Measurements from ENCODE around the gene LYPLA2. TPM values are rescaled to one million over a fixed set of nuclear protein-coding genes. Genes with fewer than 3 reads are reported as not detected.
"Not testable (repeated sequence)": the region's sequence is repeated elsewhere in the genome, so short reads cannot be mapped to it uniquely, and the experiment has no call there.

The LYPLA2 gene
- total RNA-seq, 1 experiment from 2014 or later = 68.0 TPM

DNA sequence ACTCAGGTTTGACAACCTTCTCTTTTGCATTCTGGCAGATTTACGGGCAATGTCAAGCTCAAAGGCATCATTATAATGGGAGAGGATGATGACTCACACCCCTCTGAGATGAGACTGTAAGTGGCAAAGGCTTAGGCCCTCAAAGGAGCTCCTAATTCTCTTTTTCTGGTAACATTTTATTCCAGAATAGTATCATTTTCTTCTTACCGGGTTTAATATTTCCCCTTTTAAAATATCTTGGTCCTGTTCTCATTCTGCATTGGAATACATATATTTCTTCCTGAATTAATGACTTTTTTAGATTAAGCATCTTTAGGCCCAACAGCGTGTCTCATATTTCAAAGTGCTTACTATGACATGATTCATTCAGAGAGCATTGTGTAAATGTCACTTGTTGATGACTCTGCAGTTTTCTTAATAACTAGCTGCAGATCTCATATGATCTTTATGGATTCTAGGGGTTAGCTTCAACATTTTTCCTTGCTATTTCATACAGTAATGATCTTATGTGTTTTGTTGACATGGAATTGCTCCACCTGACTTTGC, 11.0 kb upstream of the LYPLA2 start:
- DNase-seq (ENCODE audit: low spot score) = peak; percentile 40

DNA sequence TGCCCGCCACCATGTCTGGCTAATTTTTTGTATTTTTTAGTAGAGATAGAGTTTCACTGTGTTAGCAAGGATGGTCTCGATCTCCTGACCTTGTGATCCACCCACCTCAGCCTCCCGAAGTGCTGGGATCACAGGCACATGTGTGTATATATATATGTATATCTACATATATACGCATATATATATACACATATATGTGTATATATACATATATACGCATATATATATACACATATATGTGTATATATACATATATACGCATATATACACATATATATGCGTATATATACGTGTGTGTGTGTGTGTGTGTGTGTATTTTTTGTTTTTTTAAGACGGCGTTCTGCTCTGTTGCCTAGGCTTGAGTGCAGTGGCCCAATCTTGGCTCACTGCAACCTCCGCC, 7.8 kb upstream of the LYPLA2 start:
- not testable (repeated sequence) for DNase-seq (ENCODE audit: low spot score)

GRCh38 chr1:23784846-23785245, 6.1 kb upstream of the LYPLA2 start:
- DNase-seq (ENCODE audit: low spot score) = no peak

GRCh38 chr1:23787701-23788100, 3.2 kb upstream of the LYPLA2 start:
- no peak for DNase-seq (ENCODE audit: low spot score)

GRCh38 chr1:23788695-23789094, 2.2 kb upstream of the LYPLA2 start:
- no peak for DNase-seq (ENCODE audit: low spot score)

DNA sequence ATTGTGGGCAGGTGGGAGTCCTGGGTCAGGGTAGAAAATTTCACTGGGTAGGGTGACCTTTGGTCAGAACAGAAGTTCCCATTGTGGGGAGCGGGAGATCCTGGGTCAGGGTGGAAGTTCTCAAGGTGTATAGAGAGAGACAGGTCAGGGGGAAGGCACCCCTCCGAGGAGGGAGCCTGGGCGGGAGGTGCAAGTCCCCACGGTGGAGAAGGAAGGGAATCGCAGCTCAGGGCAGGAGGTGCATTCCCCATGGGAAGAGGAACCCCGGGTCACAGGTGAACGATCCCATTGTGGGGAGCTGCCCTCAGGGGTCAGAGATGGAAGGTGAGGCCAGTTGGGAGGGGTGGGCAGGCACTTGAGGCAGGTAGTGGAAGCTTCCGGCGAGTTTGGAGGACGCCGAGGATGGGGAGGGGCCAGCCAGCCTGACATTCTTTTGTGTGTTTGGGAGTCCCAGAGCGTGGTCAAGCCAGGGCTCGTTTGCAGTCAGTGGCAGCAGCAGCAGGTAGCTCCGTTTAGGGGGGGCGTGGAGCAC, 637 bp downstream of the LYPLA2 start:
- no peak for DNase-seq (ENCODE audit: low spot score)

DNA sequence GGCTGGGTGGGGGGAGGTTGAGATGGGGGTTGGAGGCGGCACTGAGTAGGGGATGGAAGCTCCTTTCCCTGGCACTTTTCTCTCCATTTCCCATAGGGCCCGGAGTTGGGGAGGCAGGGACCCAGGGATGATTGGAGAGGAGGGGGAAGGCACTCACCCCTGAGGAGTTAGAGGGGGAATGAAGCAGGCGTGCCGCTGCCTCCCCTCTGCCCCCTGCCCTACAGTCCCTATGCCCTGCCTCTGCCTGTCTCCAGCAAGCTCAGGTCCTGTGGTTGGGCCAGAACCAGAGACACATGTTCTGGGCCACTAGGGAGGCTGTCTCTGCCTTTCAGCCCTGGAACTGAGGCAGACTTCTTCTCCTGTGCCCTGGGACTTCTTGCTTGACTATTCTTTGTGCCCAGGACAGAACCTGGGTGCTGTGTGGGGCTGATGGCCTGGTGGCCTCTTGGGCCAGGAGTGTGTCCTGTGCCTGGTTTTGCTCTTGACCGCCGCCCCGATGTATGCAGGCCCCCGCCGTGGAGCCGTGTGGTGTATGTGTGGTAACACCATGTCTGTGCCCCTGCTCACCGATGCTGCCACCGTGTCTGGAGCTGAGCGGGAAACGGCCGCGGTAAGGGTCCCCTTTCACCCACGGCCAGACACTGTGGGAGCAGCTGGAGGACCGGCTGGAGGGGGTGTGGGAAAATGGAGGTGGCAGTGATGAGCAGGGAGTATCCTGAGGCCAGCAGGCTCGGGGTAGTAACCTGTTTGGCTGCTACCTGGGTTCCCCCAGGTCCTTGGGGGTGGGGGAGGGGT, 1.4 kb downstream of the LYPLA2 start:
- DNase-seq (ENCODE audit: low spot score) = no peak

GRCh38 chr1:23793018-23793781, 2.3 kb downstream of the LYPLA2 start:
- DNase-seq (ENCODE audit: low spot score) = peak; percentile 57

GRCh38 chr1:23793861-23794731, 3.2 kb downstream of the LYPLA2 start:
- no peak for DNase-seq (ENCODE audit: low spot score)

- not testable (repeated sequence) for DNase-seq (ENCODE audit: low spot score)
These were observed 3.8 kb downstream of the LYPLA2 start for GRCh38 chr1:23794732-23795182.

- DNase-seq (ENCODE audit: low spot score) = no peak
These were observed 4.9 kb downstream of the LYPLA2 start for GRCh38 chr1:23795676-23796465.

GRCh38 chr1:23796466-23797271, 5.7 kb downstream of the LYPLA2 start:
- no peak for DNase-seq (ENCODE audit: low spot score)

- no peak for DNase-seq (ENCODE audit: low spot score)
These were observed 6.8 kb downstream of the LYPLA2 start for GRCh38 chr1:23797478-23798448.

DNA sequence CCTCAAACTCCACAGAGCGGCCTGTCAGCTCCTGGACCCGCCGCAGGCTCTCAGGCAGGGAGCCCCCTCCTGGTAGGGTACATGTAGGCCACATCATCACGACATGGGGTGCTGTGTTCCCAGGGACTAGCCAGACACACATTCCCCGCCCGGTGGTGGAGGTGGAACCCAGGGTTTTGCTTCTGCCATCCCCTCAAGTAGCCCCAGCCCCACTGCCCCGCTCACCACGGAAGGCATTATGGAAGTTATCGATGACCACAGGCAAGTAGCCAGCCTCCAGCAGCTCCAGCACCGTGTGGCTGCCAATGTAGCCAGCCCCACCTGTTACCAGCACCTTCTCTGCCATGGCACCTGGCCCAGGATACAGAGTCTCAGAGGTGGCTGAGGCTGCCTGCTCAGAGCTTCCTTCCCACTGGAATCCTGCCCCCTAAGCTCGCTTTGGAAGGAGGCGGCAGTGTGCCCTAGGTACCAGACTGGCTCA, 7.8 kb downstream of the LYPLA2 start:
- no peak for DNase-seq (ENCODE audit: low spot score)

DNA sequence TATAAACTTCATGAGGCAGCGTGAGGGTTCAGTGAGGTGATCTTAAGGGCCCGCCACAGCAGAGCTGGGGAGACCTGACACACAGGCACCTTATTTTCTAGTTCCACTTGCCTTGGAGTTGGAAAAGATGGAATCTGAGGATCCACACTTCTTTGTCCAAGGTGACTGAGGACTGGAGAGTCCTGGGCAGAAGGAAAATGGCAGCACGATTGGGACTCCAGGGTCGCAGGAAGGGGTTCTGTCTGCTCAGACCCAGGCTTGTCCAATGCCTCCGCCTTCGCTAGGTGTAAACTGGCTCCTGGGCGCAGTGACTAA, 8.3 kb downstream of the LYPLA2 start:
- no peak for DNase-seq (ENCODE audit: low spot score)

DNA sequence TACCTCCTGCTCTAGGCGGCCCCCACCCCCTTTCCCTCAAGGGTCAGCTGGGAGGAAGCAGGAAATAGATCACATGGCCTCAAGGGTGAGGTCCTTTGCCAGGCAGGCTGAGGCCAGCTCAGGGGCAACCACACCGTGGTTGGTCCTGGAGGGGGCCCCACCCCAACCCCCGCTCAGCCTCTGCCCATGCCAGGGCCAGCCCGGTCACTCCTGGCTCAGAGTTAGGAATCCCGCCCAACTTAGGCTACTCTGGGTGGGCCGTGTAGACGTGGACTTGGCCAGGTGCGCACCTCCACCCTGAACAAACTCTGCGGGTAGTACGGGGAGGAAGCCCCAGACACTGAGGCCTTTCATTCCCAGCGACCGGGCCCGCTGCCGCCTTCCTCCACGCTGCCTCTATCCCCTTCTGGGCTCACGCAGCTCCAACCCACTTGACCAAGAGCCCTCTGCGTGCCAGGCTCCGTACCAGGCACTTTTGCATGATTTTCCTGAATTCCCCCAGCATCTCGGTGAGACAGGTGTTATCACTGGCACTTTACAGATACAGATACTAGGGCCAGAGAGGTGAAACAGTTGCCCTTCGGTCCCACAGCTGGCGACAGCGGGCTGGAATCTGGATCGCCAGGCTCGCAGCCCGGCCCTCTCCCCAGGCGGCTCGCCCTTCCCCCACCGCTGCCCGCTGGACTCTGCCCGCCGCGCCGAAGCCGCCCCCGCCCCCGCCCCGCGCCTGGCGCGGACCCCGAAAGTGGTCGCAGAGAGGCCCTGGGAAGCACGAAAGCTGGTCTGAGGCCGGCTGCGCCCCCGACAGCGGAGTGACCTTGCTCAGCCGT, 8.8 kb downstream of the LYPLA2 start:
- DNase-seq (ENCODE audit: low spot score) = peak; percentile 92

All from A172 (cell line).